T-cell (primary cell): Measurements from ENCODE around the gene ARL4D. TPM values are rescaled to one million over a fixed set of nuclear protein-coding genes. Genes with fewer than 3 reads are reported as not detected.

Source experiments
- ATAC-seq, 4 experiments: fragments of 200-7000 bp in 3 of 4; fragments of 150-1000 bp in 1 of 4; cut with Tn5 transposase; replicated peaks in 1 of 4; 1 replicate in 3 of 4; 2 replicates in 1 of 4; pipeline ENCODE4 v1.10.0; 2021; ENCODE audit warnings: moderate library complexity in 3 of 4, mild to moderate bottlenecking in 2 of 4, moderate number of reproducible peaks in 1 of 4
- CTCF ChIA-PET, 2 donors: fragments of 300-600 bp; sonication (Branson Sonifier 250); formaldehyde crosslinking; loops; one replicate each; lab custom pipeline; 2022; ENCODE audit warnings: antibody characterized with exemption in 2 of 2; lab: Charles Lee
- POLR2A ChIA-PET, 2 donors: fragments of 300-600 bp; sonication (Branson Sonifier 250); formaldehyde crosslinking; loops; one replicate each; lab custom pipeline; 2022; ENCODE audit warnings: antibody characterized with exemption in 2 of 2; lab: Charles Lee
- DNase-seq, 35 experiments: peaks; one replicate each; pipeline versions ENCODE4 v3.0.0 to v3.0.0-alpha.2; 2013 to 2023
- H3K27ac ChIP-seq: one replicate; pipeline ENCODE4 v1.5.1; 2013; ENCODE audit warnings: low read length
- H3K27me3 ChIP-seq, 2 experiments: replicated peaks in 1 of 2; 1 replicate in 1 of 2; 2 replicates in 1 of 2; pipeline versions ENCODE4 v1.6.1 to v1.7.0; 2013; ENCODE audit warnings: low read length in 1 of 2, mixed read lengths in 1 of 2; ENCODE audit not compliant: control insufficient read depth in 2 of 2, insufficient read depth in 2 of 2; ENCODE audit errors: extremely low read depth in 1 of 2
- H3K36me3 ChIP-seq, 2 donors: 1 replicate in 1 of 2; 2 replicates in 1 of 2; pipeline versions ENCODE4 v1.6.1 to v1.7.0; 2013; ENCODE audit warnings: low read length in 1 of 2; ENCODE audit not compliant: control insufficient read depth in 2 of 2, insufficient read depth in 1 of 2; ENCODE audit errors: extremely low read depth in 1 of 2
- H3K4me1 ChIP-seq, 2 experiments: 1 replicate in 1 of 2; 2 replicates in 1 of 2; pipeline versions ENCODE4 v1.6.1 to v1.7.0; 2013; ENCODE audit warnings: low read length in 2 of 2, mixed read lengths in 1 of 2; ENCODE audit not compliant: insufficient read depth in 2 of 2, control insufficient read depth in 1 of 2; ENCODE audit errors: extremely low read depth in 1 of 2
- H3K4me3 ChIP-seq, 2 donors: 1 replicate in 1 of 2; 2 replicates in 1 of 2; pipeline versions ENCODE4 v1.5.1 to v1.7.0; 2013; ENCODE audit warnings: mild to moderate bottlenecking in 2 of 2, low read length in 1 of 2, moderate library complexity in 1 of 2; ENCODE audit not compliant: control insufficient read depth in 1 of 2; ENCODE audit errors: extremely low read depth in 1 of 2
- H3K9me3 ChIP-seq: 2 replicates; pipeline ENCODE4 v1.7.0; 2013
- H3K27ac Mint-ChIP-seq, 2 donors: one replicate each; pipeline ENCODE4 v1.8.0; 2020 to 2021; ENCODE audit warnings: mild to moderate bottlenecking in 2 of 2, mixed read lengths in 2 of 2
- H3K27me3 Mint-ChIP-seq, 2 donors: one replicate each; pipeline ENCODE4 v1.8.0; 2021 to 2022; ENCODE audit warnings: mixed read lengths in 2 of 2
- H3K36me3 Mint-ChIP-seq: one replicate; pipeline ENCODE4 v1.8.0; 2021; ENCODE audit warnings: mixed read lengths
- H3K4me1 Mint-ChIP-seq, 3 donors: one replicate each; pipeline ENCODE4 v1.8.0; 2020 to 2022; ENCODE audit warnings: mixed read lengths in 3 of 3, mild to moderate bottlenecking in 1 of 3
- H3K4me3 Mint-ChIP-seq, 3 donors: one replicate each; pipeline ENCODE4 v1.8.0; 2020 to 2022; ENCODE audit warnings: mild to moderate bottlenecking in 3 of 3, mixed read lengths in 3 of 3, moderate library complexity in 3 of 3
- H3K9me3 Mint-ChIP-seq, 3 donors: one replicate each; pipeline ENCODE4 v1.8.0; 2020 to 2022; ENCODE audit warnings: mixed read lengths in 3 of 3
- WGBS: methylation state at CpG from one replicate; pipeline ENCODE4 v1.1.5; 2013; ENCODE audit warnings: missing lambda C conversion rate; ENCODE audit not compliant: insufficient coverage; 5-methylcytosine and 5-hydroxymethylcytosine counted together
- total RNA-seq, 35 experiments: library from RNA in 6 of 35; stranded (reverse) in 6 of 35; fragments of 120-200 nt in 1 of 35; gene quantifications; one replicate each; pipeline versions ENCODE4 v1.2.1 to v1.2.4 and lab custom pipeline; 2013 to 2026

The ARL4D gene
- total RNA-seq, 5 donors from 2014 or later (not counting 1 experiment from before 2014, with no cell fraction given): 1.3 to 2.9 (median 2.4) TPM

DNA sequence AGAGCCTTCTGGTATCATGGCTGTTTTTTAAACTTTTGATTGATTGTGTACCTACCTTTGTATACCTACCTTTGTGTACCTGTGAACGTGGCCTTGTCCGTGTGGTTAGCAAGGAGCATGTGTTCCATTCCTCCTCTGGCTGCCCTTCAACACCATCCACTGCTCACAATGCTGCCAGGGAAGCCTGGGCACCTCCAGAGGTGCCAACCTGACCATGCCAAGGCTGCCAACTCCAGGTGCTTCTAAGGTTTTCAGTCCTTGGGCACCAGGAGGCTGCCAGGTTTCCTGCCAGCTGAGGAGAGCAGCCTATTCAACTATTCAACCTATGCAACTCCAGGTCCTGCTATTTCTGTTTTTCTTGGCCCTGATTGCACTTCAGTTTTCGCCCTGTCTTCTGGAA is 17.6 kb upstream of the ARL4D start:
- CTCF ChIA-PET: no interaction called here
- Histone ChIP-seq H3K9me3 (no peaks in the 10 kb centered on the region), H3K4me3 (no peak overlapping the region), H3K27ac (no peak overlapping the region), H3K27me3 (no peaks in the 10 kb centered on the region), H3K4me1 (no peaks in the 10 kb centered on the region), H3K36me3 (no peaks in the 10 kb centered on the region)
- H3K36me3 Mint-ChIP-seq: peaks cover 2% of the 10 kb centered on the region
- peaks cover 6 to 8% (median 7%) of the 10 kb centered on the region in 3 donors for H3K9me3 Mint-ChIP-seq
- POLR2A ChIA-PET: no interaction called here
- H3K27ac Mint-ChIP-seq: no peak overlapping the region
- peaks cover 0 to 10% (median 9%) of the 10 kb centered on the region in 3 donors for H3K4me1 Mint-ChIP-seq
- H3K27me3 Mint-ChIP-seq: no peaks in the 10 kb centered on the region
- no CpG with 5 or more reads among the region's 3 CpGs for WGBS
- no peak for DNase-seq
- no peak for ATAC-seq
- H3K4me3 Mint-ChIP-seq: no peak overlapping the region

DNA sequence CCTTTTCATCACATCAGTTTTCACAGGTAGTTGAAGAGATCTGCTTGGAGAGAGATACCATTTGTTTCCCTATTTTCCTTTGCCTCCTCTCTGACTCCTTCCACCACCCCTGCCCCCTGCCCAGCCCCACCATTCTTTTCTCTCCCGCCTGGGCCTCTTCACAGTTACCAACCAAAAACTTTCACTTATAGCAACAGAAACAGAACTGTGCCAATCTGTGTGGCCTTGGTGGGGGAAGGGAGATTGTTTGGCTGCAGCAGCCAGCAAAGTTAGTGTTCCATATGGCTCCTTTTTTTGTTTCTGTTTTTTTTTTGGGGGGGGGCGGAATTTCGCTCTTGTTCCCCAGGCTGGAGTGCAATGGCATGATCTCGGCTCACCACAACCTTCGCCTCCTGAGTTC is 17.2 kb upstream of the ARL4D start:
- Mint-ChIP-seq H3K27ac (no peak overlapping the region), H3K36me3 (peaks cover 2% of the 10 kb centered on the region), H3K4me3 (no peak overlapping the region), H3K4me1 (peaks cover 0 to 12% (median 11%) of the 10 kb centered on the region in 3 donors), H3K9me3 (peaks cover 6 to 8% (median 7%) of the 10 kb centered on the region in 3 donors), H3K27me3 (no peaks in the 10 kb centered on the region)
- Histone ChIP-seq H3K27me3 (no peaks in the 10 kb centered on the region), H3K36me3 (no peaks in the 10 kb centered on the region), H3K4me3 (no peak overlapping the region), H3K9me3 (no peaks in the 10 kb centered on the region), H3K4me1 (no peaks in the 10 kb centered on the region), H3K27ac (no peak overlapping the region)
- no peak for DNase-seq
- no peak for ATAC-seq
- ChIA-PET POLR2A (no interaction called here), CTCF (no interaction called here)
- 91% methylated on average over 4 of the region's 5 CpGs for WGBS

DNA sequence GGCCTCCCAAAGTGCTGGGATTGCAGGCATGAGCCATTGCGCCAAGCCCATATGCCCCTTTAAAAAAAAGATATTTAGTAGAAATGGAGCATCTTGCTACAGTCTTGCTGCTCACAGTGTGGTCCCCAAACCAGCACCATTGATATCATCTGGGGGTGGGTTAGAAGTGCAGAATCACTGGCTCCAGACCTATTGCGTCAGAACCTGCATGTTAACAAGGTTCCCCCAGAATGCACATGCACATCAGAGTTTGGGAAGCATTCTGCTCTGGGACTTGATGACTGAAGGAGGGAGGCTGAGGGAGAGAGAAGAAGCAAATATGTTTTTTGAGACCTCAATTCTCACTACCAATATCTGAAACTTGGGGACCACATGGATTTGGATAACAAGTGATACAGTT is 16.0 kb upstream of the ARL4D start:
- H3K36me3 Mint-ChIP-seq: peaks cover 2% of the 10 kb centered on the region
- H3K4me3 Mint-ChIP-seq: no peak overlapping the region
- Histone ChIP-seq H3K4me3 (no peak overlapping the region), H3K9me3 (no peaks in the 10 kb centered on the region), H3K36me3 (no peaks in the 10 kb centered on the region), H3K4me1 (peaks cover 5 to 7% of the 10 kb centered on the region in 2 experiments), H3K27ac (no peak overlapping the region), H3K27me3 (no peaks in the 10 kb centered on the region)
- ChIA-PET CTCF (no interaction called here), POLR2A (no interaction called here)
- peaks cover 9 to 20% (median 20%) of the 10 kb centered on the region in 3 donors for H3K4me1 Mint-ChIP-seq
- H3K9me3 Mint-ChIP-seq: peaks cover 6 to 8% (median 7%) of the 10 kb centered on the region in 3 donors
- DNase-seq (no peak), ATAC-seq (no peak)
- H3K27me3 Mint-ChIP-seq: no peaks in the 10 kb centered on the region
- no peak overlapping the region for H3K27ac Mint-ChIP-seq
- no CpG with 5 or more reads among the region's 2 CpGs for WGBS

DNA sequence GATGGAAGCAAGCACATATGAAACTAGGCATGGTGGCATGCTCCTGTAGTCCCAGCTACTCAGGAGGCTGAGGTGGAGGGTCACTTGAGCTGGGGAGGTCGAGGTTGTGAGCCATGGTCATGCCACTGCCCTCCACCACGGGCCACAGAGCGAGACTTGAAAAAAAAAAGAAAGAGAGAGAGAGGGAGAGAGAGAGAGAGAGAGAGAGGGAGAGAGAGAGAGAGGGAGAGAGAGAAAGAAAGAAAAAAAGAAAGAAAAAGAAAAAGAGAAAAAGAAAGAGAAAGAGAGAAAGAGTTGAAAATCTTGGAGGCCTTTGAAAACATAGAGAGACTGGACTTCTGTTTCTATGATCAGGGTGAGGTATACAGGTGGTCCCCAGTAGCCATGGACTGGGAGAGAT is 15.4 kb upstream of the ARL4D start:
- H3K9me3 Mint-ChIP-seq: peaks cover 6 to 8% (median 7%) of the 10 kb centered on the region in 3 donors
- H3K27me3 Mint-ChIP-seq: no peaks in the 10 kb centered on the region
- no peak overlapping the region for H3K27ac Mint-ChIP-seq
- no peak for ATAC-seq
- ChIA-PET POLR2A (no interaction called here), CTCF (no interaction called here)
- Histone ChIP-seq H3K4me3 (no peak overlapping the region), H3K4me1 (peaks cover 5 to 12% of the 10 kb centered on the region in 2 experiments), H3K27me3 (no peaks in the 10 kb centered on the region), H3K27ac (no peak overlapping the region), H3K9me3 (no peaks in the 10 kb centered on the region), H3K36me3 (no peaks in the 10 kb centered on the region)
- no peak overlapping the region for H3K4me3 Mint-ChIP-seq
- no peak for DNase-seq
- H3K36me3 Mint-ChIP-seq: peaks cover 2% of the 10 kb centered on the region
- H3K4me1 Mint-ChIP-seq: peaks cover 9 to 22% (median 20%) of the 10 kb centered on the region in 3 donors
- 71% methylated on average over 3 of the region's 3 CpGs for WGBS

DNA sequence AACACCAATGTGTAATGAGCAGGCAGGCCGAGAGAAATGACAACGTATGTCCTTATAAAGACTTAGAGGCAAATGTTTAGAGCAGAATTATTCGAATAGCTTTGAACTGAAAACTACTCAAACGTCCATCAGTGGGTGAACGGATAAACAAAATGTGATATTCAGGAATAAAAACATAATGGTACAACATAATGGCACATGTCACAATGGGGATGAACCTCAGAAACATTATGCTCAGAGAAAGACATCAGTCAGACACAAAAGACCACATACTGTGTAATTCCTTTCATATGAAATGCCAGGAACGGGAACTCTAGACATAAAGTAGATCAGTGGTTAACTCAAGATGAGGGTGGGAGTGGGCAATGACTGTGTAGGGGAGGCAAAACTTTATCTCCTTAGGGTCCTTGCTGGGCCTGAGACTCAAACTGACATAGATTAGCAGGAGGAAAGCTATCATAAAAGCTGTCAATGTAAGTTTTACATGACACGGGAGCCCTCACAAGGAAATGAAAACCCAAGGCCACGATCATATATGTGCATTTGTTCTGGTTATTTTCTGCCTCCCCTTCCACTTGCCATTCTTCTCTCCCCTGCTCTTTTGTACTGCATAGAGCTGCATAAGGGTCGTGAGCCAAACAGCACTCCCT is 14.8 kb upstream of the ARL4D start:
- Histone ChIP-seq H3K9me3 (no peaks in the 10 kb centered on the region), H3K27ac (no peak overlapping the region), H3K4me3 (no peak overlapping the region), H3K27me3 (no peaks in the 10 kb centered on the region), H3K4me1 (peaks cover 5 to 17% of the 10 kb centered on the region in 2 experiments), H3K36me3 (no peaks in the 10 kb centered on the region)
- ATAC-seq: no peak
- no peak for DNase-seq
- CTCF ChIA-PET: interaction anchor here in 1 of 2 donors (0.6 kb wide), 1 partner anchor 9 kb away, joined by 4 read pairs; no protein-coding TSS in a partner anchor
- H3K9me3 Mint-ChIP-seq: peaks cover 6 to 8% (median 7%) of the 10 kb centered on the region in 3 donors
- H3K4me3 Mint-ChIP-seq: no peak overlapping the region
- WGBS: 90% methylated on average over 4 of the region's 9 CpGs
- peaks cover 9 to 22% (median 20%) of the 10 kb centered on the region in 3 donors for H3K4me1 Mint-ChIP-seq
- POLR2A ChIA-PET: no interaction called here
- H3K27me3 Mint-ChIP-seq: no peaks in the 10 kb centered on the region
- peaks cover 2% of the 10 kb centered on the region for H3K36me3 Mint-ChIP-seq
- no peak overlapping the region for H3K27ac Mint-ChIP-seq

DNA sequence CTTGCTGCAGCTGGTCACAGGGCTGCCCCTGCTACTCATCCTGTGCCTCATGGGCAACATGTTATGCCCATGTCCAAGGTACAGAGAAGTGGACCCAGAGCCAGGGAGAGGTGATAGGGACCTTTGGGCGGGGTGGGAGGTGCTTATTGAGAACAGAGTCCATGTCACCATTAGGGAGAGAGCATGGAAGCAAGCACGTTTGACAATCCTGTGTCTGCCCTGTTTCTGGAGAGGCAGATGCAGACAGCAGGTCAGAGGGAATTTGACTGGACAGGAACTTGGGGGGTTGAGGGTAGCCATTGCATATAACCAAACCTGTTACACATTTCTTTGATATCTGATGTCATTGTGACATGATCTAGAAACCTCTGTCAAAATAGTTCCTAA is 14.3 kb upstream of the ARL4D start:
- POLR2A ChIA-PET: interaction anchor here in 1 of 2 donors (1.6 kb wide), 1 partner anchor 17 kb away, joined by 3 read pairs; no protein-coding TSS in a partner anchor
- no peak overlapping the region for H3K4me3 ChIP-seq
- no peaks in the 10 kb centered on the region for H3K27me3 ChIP-seq
- peaks cover 12 to 25% (median 23%) of the 10 kb centered on the region in 3 donors for H3K4me1 Mint-ChIP-seq
- no peak overlapping the region for H3K27ac Mint-ChIP-seq
- H3K27ac ChIP-seq: no peak overlapping the region
- no peaks in the 10 kb centered on the region for H3K36me3 ChIP-seq
- DNase-seq (no peak), ATAC-seq (no peak)
- peaks cover 6 to 8% (median 7%) of the 10 kb centered on the region in 3 donors for H3K9me3 Mint-ChIP-seq
- no peaks in the 10 kb centered on the region for H3K27me3 Mint-ChIP-seq
- CTCF ChIA-PET: no interaction called here
- 30% methylated on average over 1 of the region's 2 CpGs for WGBS
- peaks cover 2% of the 10 kb centered on the region for H3K36me3 Mint-ChIP-seq
- H3K9me3 ChIP-seq: no peaks in the 10 kb centered on the region
- H3K4me3 Mint-ChIP-seq: no peak overlapping the region
- H3K4me1 ChIP-seq: peaks cover 5 to 19% of the 10 kb centered on the region in 2 experiments
